ENCODE measurements around the gene PRR3.

The PRR3 gene

GRCh38 chr6:30555816-30556065, 1.4 kb upstream of the PRR3 start:
- peaks cover 9% of the 10 kb centered on the region for H3K4me1 ChIP-seq (ENCODE audit: control insufficient read depth, insufficient read depth, low read length)
- 0% methylated on average over 12 of the region's 15 CpGs for WGBS, 2 experiments
- no peaks in the 10 kb centered on the region for H3K27me3 ChIP-seq (ENCODE audit: control insufficient read depth, insufficient read depth, low read length, poor library complexity, severe bottlenecking)
- no peaks in the 10 kb centered on the region for H3K9me3 ChIP-seq (ENCODE audit: control insufficient read depth, low read length)
- H3K4me3 ChIP-seq (ENCODE audit: insufficient read depth, low read depth, low read length) = peak overlapping the region; percentile 76
- H3K36me3 ChIP-seq (ENCODE audit: control insufficient read depth, insufficient read depth, low read length) = peaks cover 21% of the 10 kb centered on the region
- peak overlapping the region; percentile 98 for H3K27ac ChIP-seq (ENCODE audit: insufficient read depth, low read depth, low read length, poor library complexity, severe bottlenecking)

GRCh38 chr6:30556066-30556905, 809 bp upstream of the PRR3 start, which contains the start of gene GNL1:
TSS of gene GNL1 (minus strand) at chr6:30556489. CDS start at chr6:30556203, 286 bp downstream.
- Histone ChIP-seq H3K4me1 (ENCODE audit: control insufficient read depth, insufficient read depth, low read length) (peaks cover 9% of the 10 kb centered on the region), H3K4me3 (ENCODE audit: insufficient read depth, low read depth, low read length) (peak within 1 kb of the TSS; percentile 76), H3K36me3 (ENCODE audit: control insufficient read depth, insufficient read depth, low read length) (peaks cover 18% of the 10 kb centered on the region), H3K27ac (ENCODE audit: insufficient read depth, low read depth, low read length, poor library complexity, severe bottlenecking) (peak within 1 kb of the TSS; percentile 98), H3K9me3 (ENCODE audit: control insufficient read depth, low read length) (no peaks in the 10 kb centered on the region), H3K27me3 (ENCODE audit: control insufficient read depth, insufficient read depth, low read length, poor library complexity, severe bottlenecking) (no peaks in the 10 kb centered on the region)
- WGBS, 2 experiments = 0% methylated on average over 71 of the region's 71 CpGs

- Histone ChIP-seq H3K36me3 (ENCODE audit: control insufficient read depth, insufficient read depth, low read length) (peaks cover 24% of the 10 kb centered on the region), H3K4me1 (ENCODE audit: control insufficient read depth, insufficient read depth, low read length) (peaks cover 9% of the 10 kb centered on the region), H3K9me3 (ENCODE audit: control insufficient read depth, low read length) (no peaks in the 10 kb centered on the region), H3K4me3 (ENCODE audit: insufficient read depth, low read depth, low read length) (peak overlapping the region; percentile 76), H3K27me3 (ENCODE audit: control insufficient read depth, insufficient read depth, low read length, poor library complexity, severe bottlenecking) (no peaks in the 10 kb centered on the region), H3K27ac (ENCODE audit: insufficient read depth, low read depth, low read length, poor library complexity, severe bottlenecking) (peak overlapping the region; percentile 98)
- 3 to 7% methylated on average over 6 of the region's 6 CpGs for WGBS, 2 experiments
Observed at GRCh38 chr6:30557683-30557981, 537 bp downstream of the PRR3 start.

- H3K27me3 ChIP-seq (ENCODE audit: control insufficient read depth, insufficient read depth, low read length, poor library complexity, severe bottlenecking) = no peaks in the 10 kb centered on the region
- no peak overlapping the region for H3K4me3 ChIP-seq (ENCODE audit: insufficient read depth, low read depth, low read length)
- H3K27ac ChIP-seq (ENCODE audit: insufficient read depth, low read depth, low read length, poor library complexity, severe bottlenecking) = no peak overlapping the region
- 94 to 97% methylated on average over 3 of the region's 3 CpGs for WGBS, 2 experiments
- H3K9me3 ChIP-seq (ENCODE audit: control insufficient read depth, low read length) = no peaks in the 10 kb centered on the region
- peaks cover 4% of the 10 kb centered on the region for H3K4me1 ChIP-seq (ENCODE audit: control insufficient read depth, insufficient read depth, low read length)
- peaks cover 9% of the 10 kb centered on the region for H3K36me3 ChIP-seq (ENCODE audit: control insufficient read depth, insufficient read depth, low read length)
Observed at GRCh38 chr6:30560930-30561329, 3.8 kb downstream of the PRR3 start.

- Histone ChIP-seq H3K4me3 (ENCODE audit: insufficient read depth, low read depth, low read length) (no peak overlapping the region), H3K9me3 (ENCODE audit: control insufficient read depth, low read length) (no peaks in the 10 kb centered on the region), H3K4me1 (ENCODE audit: control insufficient read depth, insufficient read depth, low read length) (peaks cover 4% of the 10 kb centered on the region), H3K27me3 (ENCODE audit: control insufficient read depth, insufficient read depth, low read length, poor library complexity, severe bottlenecking) (no peaks in the 10 kb centered on the region), H3K27ac (ENCODE audit: insufficient read depth, low read depth, low read length, poor library complexity, severe bottlenecking) (no peak overlapping the region), H3K36me3 (ENCODE audit: control insufficient read depth, insufficient read depth, low read length) (peaks cover 9% of the 10 kb centered on the region)
- WGBS, 2 experiments = 96% methylated on average over 14 of the region's 14 CpGs
Observed at GRCh38 chr6:30562470-30563425, 5.7 kb downstream of the PRR3 start.

GRCh38 chr6:30564114-30564513, 7.0 kb downstream of the PRR3 start:
- 95 to 97% methylated on average over 1 of the region's 1 CpG for WGBS, 2 experiments

GRCh38 chr6:30565772-30566171, 8.7 kb downstream of the PRR3 start:
- Histone ChIP-seq H3K4me1 (ENCODE audit: control insufficient read depth, insufficient read depth, low read length) (no peaks in the 10 kb centered on the region), H3K27ac (ENCODE audit: insufficient read depth, low read depth, low read length, poor library complexity, severe bottlenecking) (no peak overlapping the region), H3K36me3 (ENCODE audit: control insufficient read depth, insufficient read depth, low read length) (peaks cover 9% of the 10 kb centered on the region), H3K27me3 (ENCODE audit: control insufficient read depth, insufficient read depth, low read length, poor library complexity, severe bottlenecking) (peaks cover 12% of the 10 kb centered on the region), H3K4me3 (ENCODE audit: insufficient read depth, low read depth, low read length) (no peak overlapping the region), H3K9me3 (ENCODE audit: control insufficient read depth, low read length) (no peaks in the 10 kb centered on the region)

More at GRCh38 chr6:30564114-30564513, 7.0 kb downstream of the PRR3 start:
- H3K27ac ChIP-seq (ENCODE audit: insufficient read depth, low read depth, low read length, poor library complexity, severe bottlenecking) = no peak overlapping the region
- no peaks in the 10 kb centered on the region for H3K9me3 ChIP-seq (ENCODE audit: control insufficient read depth, low read length)
- H3K4me3 ChIP-seq (ENCODE audit: insufficient read depth, low read depth, low read length) = no peak overlapping the region
- H3K4me1 ChIP-seq (ENCODE audit: control insufficient read depth, insufficient read depth, low read length) = no peaks in the 10 kb centered on the region
- no peaks in the 10 kb centered on the region for H3K27me3 ChIP-seq (ENCODE audit: control insufficient read depth, insufficient read depth, low read length, poor library complexity, severe bottlenecking)
- H3K36me3 ChIP-seq (ENCODE audit: control insufficient read depth, insufficient read depth, low read length) = peaks cover 9% of the 10 kb centered on the region

GRCh38 chr6:30568245-30568644, 11.2 kb downstream of the PRR3 start:
- WGBS, 2 experiments = 71 to 78% methylated on average over 3 of the region's 3 CpGs
- no peaks in the 10 kb centered on the region for H3K36me3 ChIP-seq (ENCODE audit: control insufficient read depth, insufficient read depth, low read length)
- no peak overlapping the region for H3K27ac ChIP-seq (ENCODE audit: insufficient read depth, low read depth, low read length, poor library complexity, severe bottlenecking)
- no peaks in the 10 kb centered on the region for H3K9me3 ChIP-seq (ENCODE audit: control insufficient read depth, low read length)
- H3K4me1 ChIP-seq (ENCODE audit: control insufficient read depth, insufficient read depth, low read length) = peaks cover 12% of the 10 kb centered on the region
- peaks cover 13% of the 10 kb centered on the region for H3K27me3 ChIP-seq (ENCODE audit: control insufficient read depth, insufficient read depth, low read length, poor library complexity, severe bottlenecking)
- no peak overlapping the region for H3K4me3 ChIP-seq (ENCODE audit: insufficient read depth, low read depth, low read length)

- Histone ChIP-seq H3K4me1 (ENCODE audit: control insufficient read depth, insufficient read depth, low read length) (peaks cover 12% of the 10 kb centered on the region), H3K27me3 (ENCODE audit: control insufficient read depth, insufficient read depth, low read length, poor library complexity, severe bottlenecking) (peaks cover 13% of the 10 kb centered on the region), H3K36me3 (ENCODE audit: control insufficient read depth, insufficient read depth, low read length) (no peaks in the 10 kb centered on the region), H3K27ac (ENCODE audit: insufficient read depth, low read depth, low read length, poor library complexity, severe bottlenecking) (no peak overlapping the region), H3K9me3 (ENCODE audit: control insufficient read depth, low read length) (no peaks in the 10 kb centered on the region), H3K4me3 (ENCODE audit: insufficient read depth, low read depth, low read length) (peak overlapping the region; percentile 91)
- WGBS, 2 experiments = 83 to 85% methylated on average over 1 of the region's 1 CpG
Observed at GRCh38 chr6:30570263-30570662, 13.2 kb downstream of the PRR3 start.

- Histone ChIP-seq H3K4me1 (ENCODE audit: control insufficient read depth, insufficient read depth, low read length) (peaks cover 12% of the 10 kb centered on the region), H3K27me3 (ENCODE audit: control insufficient read depth, insufficient read depth, low read length, poor library complexity, severe bottlenecking) (peaks cover 13% of the 10 kb centered on the region), H3K27ac (ENCODE audit: insufficient read depth, low read depth, low read length, poor library complexity, severe bottlenecking) (no peak overlapping the region), H3K4me3 (ENCODE audit: insufficient read depth, low read depth, low read length) (peak overlapping the region; percentile 91), H3K9me3 (ENCODE audit: control insufficient read depth, low read length) (no peaks in the 10 kb centered on the region), H3K36me3 (ENCODE audit: control insufficient read depth, insufficient read depth, low read length) (no peaks in the 10 kb centered on the region)
- WGBS, 2 experiments = 11 to 13% methylated on average over 18 of the region's 18 CpGs
Observed at GRCh38 chr6:30570740-30571074, 13.6 kb downstream of the PRR3 start.
